Heart left ventricle (tissue), 13 donors: ENCODE data around the gene KIAA0930.

Experiments used
- CTCF ChIP-seq, 12 donors: fragments of 200-600 bp; sonication (generic) in 4 of 12; IDR thresholded peaks; one replicate each; pipeline versions ENCODE4 v1.5.0 to v1.8.0; 2018 to 2022; ENCODE audit warnings: antibody characterized with exemption in 12 of 12, mild to moderate bottlenecking in 5 of 12
- POLR2A ChIP-seq, 2 donors: fragments of 450-650 bp; IDR thresholded peaks; one replicate each; pipeline ENCODE4 v1.6.1; 2017; ENCODE audit warnings: antibody characterized with exemption in 2 of 2, mild to moderate bottlenecking in 2 of 2, moderate library complexity in 2 of 2
- donor health status: ischemic (EF 13 %, LVEDD 7.1; RV severe dilation, severe dysfunction).
- donor health status: DM: no; HTN: yes; CAD: no.
- donor health status: DM: no; HTN: no; CAD: no.
- donor health status: ischemic (EF 25% LVEDD 6.9; RV normal size, moderate dysfunction).
- donor health status: ischemic (EF 25% LVEDD 5.7; RV mildly dilated, moderate dysfunction).
- donor health status: ischemic (EF 35%, LVEDD 5.7; RV mildly dilated, moderate dysfunction).
- donor health status: nonischemic (EF 11% LVEDD 7.7; RV severe dilation, severe dysfunction).
- donor health status: DM: yes; HTN: yes; CAD: no.
- donor health status: PGD.
- donor health status: ischemic (EF 29% LVEDD 5.4; RV normal size, mild dysfunction).
- donor health status: nonischemic (EF 23%, LVEDD 6.1; RV moderate dilation, normal function).

DNA sequence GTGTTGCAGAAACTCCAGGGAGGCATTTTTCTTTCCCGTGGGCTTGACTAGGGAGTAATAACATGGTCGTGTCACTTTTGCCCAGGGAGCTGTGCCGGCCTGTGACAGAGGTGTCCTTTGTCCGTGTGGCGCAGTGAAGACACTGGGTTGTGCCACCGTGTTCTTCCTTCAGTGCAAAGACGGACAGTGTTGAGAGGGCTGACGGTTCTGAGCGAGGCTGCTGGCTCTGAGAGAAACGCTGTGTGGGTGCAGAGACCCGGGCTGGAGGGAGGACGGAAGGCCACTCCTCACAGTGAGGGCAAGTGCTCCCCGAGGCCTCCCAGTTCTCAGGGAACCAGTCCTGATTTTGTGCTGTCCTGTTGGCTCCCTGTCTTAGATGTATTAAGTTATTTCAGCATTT, 56.7 kb downstream of the KIAA0930 start:
- no peak for TF ChIP-seq CTCF (IDR thresholded peaks at IDR 0.05)
- TF ChIP-seq POLR2A (IDR thresholded peaks at IDR 0.05), result no peak
